Left ventricle myocardium inferior (tissue), 1 donor: ENCODE results near the gene CCND3. TPM values are rescaled to one million over a fixed set of nuclear protein-coding genes. Genes with fewer than 3 reads are reported as not detected.

Experiments
- DNase-seq: peaks from one replicate; pipeline ENCODE4 v3.0.0-alpha.2; 2020
- H3K27ac ChIP-seq: fragments of 200-600 bp; replicated peaks from 2 replicates; pipeline ENCODE4 v1.8.0; 2021
- H3K27me3 ChIP-seq: fragments of 200-600 bp; 2 replicates; pipeline ENCODE4 v1.8.0; 2021; ENCODE audit warnings: low read depth
- H3K36me3 ChIP-seq: fragments of 200-600 bp; 2 replicates; pipeline ENCODE4 v1.8.0; 2021
- H3K4me1 ChIP-seq: fragments of 200-600 bp; 2 replicates; pipeline ENCODE4 v1.8.0; 2021
- H3K4me3 ChIP-seq: fragments of 200-600 bp; 2 replicates; pipeline ENCODE4 v1.8.0; 2021; ENCODE audit warnings: mild to moderate bottlenecking, moderate library complexity
- H3K9me3 ChIP-seq: fragments of 200-600 bp; replicated peaks from 2 replicates; pipeline ENCODE4 v1.8.0; 2021
- intact Hi-C: fragments of 100-400 bp; cut with micrococcal nuclease; formaldehyde crosslinking; loops from one replicate; pipeline ENCODE4 v1.11.0; 2022
- total RNA-seq: library from RNA; stranded (reverse); fragmentation: NEBNext Ultra II Directional; extraction: Animal tissue kit (Norgen Biotek cat#: 25700); gene quantifications from one replicate; pipeline ENCODE4 v1.2.1, GENCODE V29; 2021
- TF ChIP-seq, protein P1 (sequence below): fragments of 200-600 bp; IDR thresholded peaks from 2 replicates; pipeline ENCODE4 v1.8.0; 2021; ENCODE audit warnings: antibody characterized with exemption, mild to moderate bottlenecking, borderline replicate concordance
- donor health status: DM: no; HTN: yes; CAD: no; lungs with severe emphysema.

Gene CCND3
- total RNA-seq, 1 donor from 2014 or later, result 44.5 TPM

DNA sequence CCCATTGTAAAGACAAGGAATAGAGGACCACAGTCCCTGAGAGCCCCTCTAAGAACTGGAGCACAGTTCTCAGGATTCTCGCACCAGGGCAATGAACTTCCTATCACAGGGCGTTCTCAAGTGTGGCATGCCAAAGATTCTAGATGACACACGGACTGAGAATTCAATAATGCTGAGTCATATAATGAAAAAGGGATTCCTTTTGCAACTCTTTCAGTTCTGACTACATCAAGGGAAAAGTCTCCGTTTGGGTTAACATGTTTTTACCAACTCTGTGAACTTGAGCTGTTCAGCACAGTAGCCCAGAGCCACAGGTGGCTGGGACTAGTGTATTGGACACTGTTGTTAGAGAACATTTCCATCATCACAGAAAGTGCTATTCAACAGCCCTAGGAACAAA, 24.1 kb downstream of the CCND3 start:
- H3K36me3 ChIP-seq, result peaks cover 43% of the 10 kb centered on the region
- TF ChIP-seq, protein P1, sequence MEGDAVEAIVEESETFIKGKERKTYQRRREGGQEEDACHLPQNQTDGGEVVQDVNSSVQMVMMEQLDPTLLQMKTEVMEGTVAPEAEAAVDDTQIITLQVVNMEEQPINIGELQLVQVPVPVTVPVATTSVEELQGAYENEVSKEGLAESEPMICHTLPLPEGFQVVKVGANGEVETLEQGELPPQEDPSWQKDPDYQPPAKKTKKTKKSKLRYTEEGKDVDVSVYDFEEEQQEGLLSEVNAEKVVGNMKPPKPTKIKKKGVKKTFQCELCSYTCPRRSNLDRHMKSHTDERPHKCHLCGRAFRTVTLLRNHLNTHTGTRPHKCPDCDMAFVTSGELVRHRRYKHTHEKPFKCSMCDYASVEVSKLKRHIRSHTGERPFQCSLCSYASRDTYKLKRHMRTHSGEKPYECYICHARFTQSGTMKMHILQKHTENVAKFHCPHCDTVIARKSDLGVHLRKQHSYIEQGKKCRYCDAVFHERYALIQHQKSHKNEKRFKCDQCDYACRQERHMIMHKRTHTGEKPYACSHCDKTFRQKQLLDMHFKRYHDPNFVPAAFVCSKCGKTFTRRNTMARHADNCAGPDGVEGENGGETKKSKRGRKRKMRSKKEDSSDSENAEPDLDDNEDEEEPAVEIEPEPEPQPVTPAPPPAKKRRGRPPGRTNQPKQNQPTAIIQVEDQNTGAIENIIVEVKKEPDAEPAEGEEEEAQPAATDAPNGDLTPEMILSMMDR, result no peak
- no peak overlapping the region for H3K4me3 ChIP-seq
- no peak for DNase-seq
- no peaks in the 10 kb centered on the region for H3K9me3 ChIP-seq
- H3K4me1 ChIP-seq, result peaks cover 68% of the 10 kb centered on the region
- no peaks in the 10 kb centered on the region for H3K27me3 ChIP-seq
- H3K27ac ChIP-seq, result peak overlapping the region; percentile 27
- intact Hi-C loops, result no loop called here

DNA sequence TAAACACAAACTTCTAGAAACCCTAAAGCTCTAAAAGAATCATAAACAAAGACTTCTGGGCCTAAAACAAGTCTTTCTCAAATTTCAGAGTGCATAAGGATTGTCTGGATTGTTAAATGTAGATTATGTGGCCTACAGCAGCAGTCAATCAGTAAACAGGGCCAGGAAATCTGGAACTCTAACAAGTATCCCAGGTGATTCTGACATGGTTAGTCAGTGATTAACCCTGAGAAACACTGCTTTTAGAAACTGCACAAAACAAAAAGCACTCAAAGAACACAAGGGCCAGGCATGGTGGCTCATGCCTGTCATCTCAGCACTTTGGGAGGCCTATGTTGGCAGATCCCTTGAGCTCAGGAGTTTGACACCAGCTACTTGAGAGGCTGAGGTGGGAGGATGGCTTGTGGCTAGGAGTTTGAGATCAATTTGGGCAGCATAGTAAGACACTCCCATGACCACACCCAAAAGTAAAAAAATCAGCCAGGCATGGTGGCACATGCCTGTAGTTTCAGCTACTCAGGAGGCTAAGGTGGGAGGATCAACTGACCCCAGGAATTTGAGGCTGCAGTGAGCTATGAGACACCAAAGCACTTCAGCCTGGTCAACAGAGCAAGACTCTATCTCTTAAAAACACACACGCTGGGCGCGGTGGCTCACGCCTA, 26.6 kb downstream of the CCND3 start:
- no peaks in the 10 kb centered on the region for H3K27me3 ChIP-seq
- TF ChIP-seq, protein P1, result no peak
- DNase-seq, result no peak
- H3K4me3 ChIP-seq, result no peak overlapping the region
- H3K9me3 ChIP-seq, result no peaks in the 10 kb centered on the region
- no peak overlapping the region for H3K27ac ChIP-seq
- peaks cover 44% of the 10 kb centered on the region for H3K4me1 ChIP-seq
- H3K36me3 ChIP-seq, result peaks cover 57% of the 10 kb centered on the region
- intact Hi-C loops, result no loop called here

DNA sequence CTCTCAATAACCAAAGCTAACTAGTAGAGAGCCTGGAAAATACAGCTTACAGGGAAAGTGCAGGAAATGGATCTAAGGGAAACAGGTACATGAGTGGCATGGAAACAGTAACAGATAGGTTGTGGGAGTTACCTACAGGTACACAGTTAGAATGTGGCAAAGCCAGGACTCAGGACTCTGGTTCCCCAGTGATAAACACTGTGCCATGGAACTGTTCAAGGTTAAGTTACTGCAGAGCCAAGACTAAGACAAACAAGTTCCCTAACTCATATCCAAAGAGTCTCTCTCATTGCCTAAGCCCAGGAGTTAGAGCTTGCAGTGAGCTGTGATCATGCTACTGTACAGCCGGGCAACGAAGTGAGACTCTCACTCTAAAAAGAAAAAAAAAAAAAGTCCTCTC, 27.3 kb downstream of the CCND3 start:
- no peak overlapping the region for H3K27ac ChIP-seq
- H3K9me3 ChIP-seq, result no peaks in the 10 kb centered on the region
- no peak overlapping the region for H3K4me3 ChIP-seq
- TF ChIP-seq, protein P1, result no peak
- no peaks in the 10 kb centered on the region for H3K27me3 ChIP-seq
- DNase-seq, result no peak
- H3K4me1 ChIP-seq, result peaks cover 38% of the 10 kb centered on the region
- H3K36me3 ChIP-seq, result peaks cover 64% of the 10 kb centered on the region
- intact Hi-C loops, result no loop called here

DNA sequence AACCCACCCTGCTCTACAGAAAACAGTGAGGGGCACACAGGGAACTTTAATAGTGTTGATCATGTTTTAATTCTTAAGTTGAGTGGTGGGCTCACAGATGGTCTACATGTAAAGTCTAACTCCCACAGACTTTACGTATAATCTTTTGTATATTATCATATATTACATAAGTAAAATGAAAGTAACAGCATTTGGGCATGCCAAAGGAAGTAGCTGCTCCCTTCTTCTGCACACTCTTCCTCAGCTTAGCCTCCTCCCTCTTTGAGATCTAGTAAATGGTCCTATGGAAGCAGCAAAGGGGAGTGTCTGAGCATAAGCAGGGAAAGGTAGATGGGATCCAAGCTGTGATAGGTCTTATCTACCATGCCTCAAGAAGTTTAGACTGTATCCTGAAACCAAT, 31.9 kb downstream of the CCND3 start:
- no peak overlapping the region for H3K4me3 ChIP-seq
- no peaks in the 10 kb centered on the region for H3K9me3 ChIP-seq
- no peak overlapping the region for H3K27ac ChIP-seq
- H3K4me1 ChIP-seq, result no peaks in the 10 kb centered on the region
- no peaks in the 10 kb centered on the region for H3K27me3 ChIP-seq
- H3K36me3 ChIP-seq, result peaks cover 84% of the 10 kb centered on the region
- no peak for DNase-seq
- intact Hi-C loops, result no loop called here
- TF ChIP-seq, protein P1, result no peak

DNA sequence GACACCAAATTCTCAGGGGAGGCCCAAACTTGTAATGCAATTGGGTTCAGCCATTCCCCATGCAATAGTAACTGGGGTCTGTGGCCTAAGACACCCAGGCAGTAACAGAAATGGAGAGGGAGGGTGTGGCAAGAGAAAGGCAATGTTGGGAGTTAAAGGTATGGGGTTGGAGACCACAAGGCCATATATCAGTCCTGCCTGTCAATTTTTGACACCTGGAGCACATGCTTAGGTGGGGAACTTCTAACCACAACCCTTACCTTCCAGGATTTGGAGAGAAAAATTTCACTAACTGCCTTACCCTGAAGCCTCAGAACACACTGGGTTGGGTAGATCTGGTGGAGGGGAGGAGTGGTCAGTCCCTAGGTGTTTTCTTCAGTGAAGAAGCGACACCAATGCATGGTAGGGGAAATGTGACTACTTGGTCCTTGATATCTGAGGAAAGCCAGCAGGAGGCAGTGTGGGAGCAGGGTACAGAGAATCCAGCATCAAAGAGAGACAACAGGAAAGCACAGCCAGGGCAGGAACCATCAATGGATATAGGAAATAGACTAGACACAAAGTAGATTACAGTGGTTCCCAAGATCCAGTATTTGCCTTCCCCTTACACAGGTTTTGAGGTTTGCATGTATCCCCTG, 39.6 kb downstream of the CCND3 start:
- Histone ChIP-seq H3K36me3 (peaks cover 26% of the 10 kb centered on the region), H3K9me3 (no peaks in the 10 kb centered on the region), H3K27ac (no peak overlapping the region), H3K4me3 (no peak overlapping the region), H3K4me1 (peaks cover 9% of the 10 kb centered on the region), H3K27me3 (no peaks in the 10 kb centered on the region)
- no peak for DNase-seq
- TF ChIP-seq, protein P1, result no peak
- intact Hi-C loops, result no loop called here
